HG03469 (cell line): ENCODE measurements around the gene HS6ST3.
"Not testable (repeated sequence)": the region's sequence is repeated elsewhere in the genome, so short reads cannot be mapped to it uniquely, and the experiment has no call there.

Source experiments
- ATAC-seq: cut with Tn5 transposase; IDR thresholded peaks from one replicate; pipeline ENCODE4 v1.9.1; 2021; ENCODE audit warnings: mild to moderate bottlenecking, moderate library complexity, moderate number of reproducible peaks; ENCODE audit not compliant: unreplicated experiment

HS6ST3 gene

GRCh38 chr13:96091164-96092117 lies 1.5 kb downstream of the HS6ST3 start:
- ATAC-seq: no peak

DNA sequence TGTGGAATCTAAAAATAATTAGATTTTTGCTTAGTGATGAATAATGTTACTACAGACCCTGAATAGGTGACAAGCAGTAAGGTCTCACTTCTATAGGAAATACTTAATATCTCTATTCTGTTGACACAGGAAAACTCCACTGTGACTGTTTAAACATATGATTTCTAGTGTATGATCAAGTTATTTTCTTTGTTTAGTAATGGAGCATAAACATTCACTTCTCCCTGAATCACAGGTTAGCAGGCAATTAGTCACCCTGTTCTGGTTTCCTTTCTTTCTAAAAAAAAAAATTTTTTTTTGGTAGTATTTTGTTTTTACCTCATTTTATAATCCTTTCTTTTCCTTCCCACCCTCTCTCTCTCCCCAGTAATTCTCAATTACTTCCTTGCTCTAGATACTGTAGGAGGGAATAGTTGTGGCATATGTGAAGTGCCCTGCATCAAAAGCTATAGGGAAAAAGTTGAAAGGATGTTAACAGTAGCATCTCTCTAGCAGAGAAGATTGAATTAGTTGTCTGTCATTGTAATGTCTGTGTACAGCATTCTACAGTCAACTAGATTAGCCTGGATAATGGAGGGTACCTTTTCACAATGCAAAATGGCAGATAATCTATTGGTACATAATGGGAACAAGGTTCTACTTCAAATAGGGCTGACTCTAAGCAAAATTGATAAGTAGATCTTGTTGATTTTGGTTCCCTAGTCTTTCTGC lies 3.5 kb downstream of the HS6ST3 start:
- ATAC-seq: no peak

DNA sequence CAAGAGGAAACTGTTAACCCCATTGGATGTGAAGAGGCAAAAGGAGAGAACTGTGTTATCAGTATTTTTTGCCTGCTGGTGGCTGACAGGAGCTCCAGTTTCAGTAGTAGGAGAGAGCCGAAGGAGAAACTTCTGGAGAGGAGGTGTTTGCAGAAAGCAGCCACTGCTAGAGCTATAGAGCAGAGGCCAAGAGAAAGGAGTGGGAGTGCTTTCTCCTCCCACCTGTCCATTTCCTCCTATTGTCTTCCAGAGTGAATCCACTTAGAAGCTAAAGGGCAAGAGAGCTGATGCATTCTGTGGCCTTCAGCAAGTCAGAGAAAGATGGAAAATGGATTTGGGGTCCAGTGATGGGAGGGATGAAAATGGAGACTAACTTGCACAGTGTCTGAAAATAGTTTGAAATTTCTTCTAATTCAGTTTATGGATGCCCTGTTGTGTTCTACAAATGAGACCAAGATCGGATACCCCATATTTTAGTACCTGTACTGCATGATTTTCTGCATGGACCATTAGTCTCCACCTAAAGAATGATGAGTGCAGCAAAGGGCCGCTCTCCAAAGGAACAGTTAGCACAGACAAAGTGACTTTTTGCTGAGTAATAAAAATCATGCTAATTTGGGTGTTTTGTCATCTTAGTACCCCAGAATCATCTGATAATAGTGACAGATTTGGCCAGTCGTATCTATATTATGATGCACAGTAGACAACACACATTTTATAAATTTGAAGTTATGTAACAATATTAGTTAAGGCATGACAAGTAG lies 10.7 kb downstream of the HS6ST3 start:
- ATAC-seq: no peak

- ATAC-seq: no peak
Measured at GRCh38 chr13:96104516-96104915, 14.6 kb downstream of the HS6ST3 start.

DNA sequence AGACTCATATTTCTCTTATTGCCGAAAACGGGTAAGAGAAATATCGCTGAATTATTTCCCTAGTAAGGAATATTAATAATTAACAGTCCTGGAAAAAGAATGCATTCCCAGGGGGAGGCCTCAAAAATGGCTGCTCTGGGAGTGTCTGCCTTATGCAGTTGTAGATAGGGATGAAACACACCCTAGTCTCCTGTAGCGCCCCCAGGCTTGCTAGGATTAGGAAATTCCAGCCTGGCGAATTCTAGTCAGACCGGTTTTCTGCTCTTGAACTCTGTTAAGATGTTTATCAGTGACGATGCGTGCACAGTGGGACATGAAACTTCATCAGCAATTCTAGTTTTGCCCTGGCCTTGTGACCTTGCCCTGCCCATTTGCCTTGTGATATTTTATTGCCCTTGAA lies 18.2 kb downstream of the HS6ST3 start:
- ATAC-seq: not testable (repeated sequence)

DNA sequence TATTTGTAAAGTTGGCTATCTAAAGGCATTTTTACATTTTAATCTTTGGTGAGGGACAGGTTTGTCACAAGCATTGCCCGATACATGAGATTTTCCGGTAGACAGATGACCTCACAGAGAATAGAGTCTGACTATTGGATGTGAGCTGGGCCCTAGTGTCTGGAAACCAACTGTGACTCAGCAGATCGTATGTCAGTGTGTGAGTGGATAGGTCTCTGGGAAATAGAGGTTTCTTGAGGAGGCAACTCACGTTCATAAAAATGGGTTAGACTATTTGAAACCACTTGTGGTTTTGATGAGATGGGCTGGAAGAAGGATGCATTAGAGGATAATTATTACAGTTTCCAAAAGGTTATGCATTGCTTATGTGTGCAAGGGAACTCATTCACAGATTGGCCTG lies 19.2 kb downstream of the HS6ST3 start:
- no peak for ATAC-seq

- ATAC-seq: no peak
Measured at GRCh38 chr13:96112936-96113335, 23.0 kb downstream of the HS6ST3 start.

GRCh38 chr13:96115368-96115767 lies 25.5 kb downstream of the HS6ST3 start:
- not testable (repeated sequence) for ATAC-seq

DNA sequence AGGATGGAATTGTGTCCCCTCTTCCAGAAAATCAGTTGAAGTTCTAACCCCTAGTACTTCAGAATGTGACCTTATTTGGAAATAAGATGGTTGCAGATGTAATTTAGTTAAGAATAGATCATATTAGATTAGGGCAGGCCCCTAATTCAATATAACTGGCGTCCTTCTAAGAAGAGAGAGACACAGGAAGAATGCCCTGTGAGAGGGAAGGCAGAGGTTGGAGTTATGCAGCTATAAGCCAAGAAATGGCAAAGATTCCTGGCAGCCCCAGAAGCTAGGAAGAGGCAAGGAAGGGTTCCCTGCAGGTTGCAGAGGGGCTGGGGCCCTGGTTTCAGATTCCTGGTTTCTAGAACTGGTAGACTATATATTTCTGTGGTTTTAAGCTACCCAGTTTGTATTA lies 30.0 kb downstream of the HS6ST3 start:
- no peak for ATAC-seq

DNA sequence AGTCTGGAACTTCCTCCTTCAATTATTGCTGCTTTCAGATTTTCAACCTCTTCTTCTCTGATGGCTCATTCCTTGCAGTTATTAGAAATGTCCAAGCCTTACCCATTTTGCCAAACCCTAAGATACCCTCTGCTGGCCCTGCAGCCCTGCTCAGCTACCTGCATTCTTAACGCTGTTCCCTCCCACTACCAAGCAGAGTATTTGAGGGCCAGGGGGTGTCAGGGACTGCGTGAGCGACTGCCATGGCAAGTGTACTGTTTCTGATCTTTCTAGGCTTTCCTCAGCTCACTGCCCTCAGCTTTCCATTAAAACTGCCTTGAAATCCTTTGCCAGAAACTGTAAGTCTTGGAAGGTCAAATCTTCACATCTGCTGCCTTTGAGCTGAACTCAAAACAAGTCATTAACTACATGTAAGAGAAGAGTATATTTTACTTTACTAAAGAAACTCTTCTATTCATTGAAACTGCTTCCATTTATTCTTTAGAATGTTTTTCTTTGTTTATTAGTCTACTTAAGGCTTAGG lies 41.0 kb downstream of the HS6ST3 start:
- ATAC-seq: no peak

DNA sequence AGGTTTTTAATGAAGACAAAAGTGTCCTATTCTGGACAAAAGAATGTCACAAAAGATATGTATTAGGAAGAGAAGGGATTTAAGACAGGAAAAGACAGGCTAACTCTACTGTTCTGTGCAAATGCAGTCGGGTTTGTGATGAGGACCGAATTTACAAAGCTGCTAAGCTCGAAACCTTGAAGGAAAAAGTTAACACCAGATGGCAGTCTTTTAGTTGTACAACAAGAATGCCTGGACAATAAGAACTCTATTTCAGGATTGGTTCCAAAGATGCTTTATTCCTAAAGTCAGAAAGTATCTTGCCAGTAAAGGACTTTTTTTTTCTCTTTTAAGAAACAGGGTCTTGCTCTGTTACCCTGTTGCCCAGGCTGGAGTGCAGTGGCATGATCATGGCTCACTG lies 51.1 kb downstream of the HS6ST3 start:
- no peak for ATAC-seq

DNA sequence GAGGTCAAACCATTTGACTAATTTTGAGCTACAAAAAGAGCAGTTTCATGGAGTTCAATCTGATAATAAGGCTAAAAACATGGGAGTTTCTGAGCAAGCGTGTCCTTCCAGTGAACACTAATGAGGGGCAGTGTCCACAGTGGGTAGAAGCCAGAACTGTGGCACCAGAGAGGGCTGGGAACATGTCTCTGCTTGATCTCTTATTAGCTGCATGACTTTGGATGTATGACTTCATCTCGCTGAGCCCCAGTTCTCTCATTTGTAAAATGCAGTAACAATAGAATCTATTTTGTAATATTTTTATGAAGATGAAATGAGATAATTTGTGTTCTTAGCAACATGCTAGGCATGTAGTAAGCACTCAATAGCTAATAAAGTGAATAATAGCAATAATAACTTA lies 69.8 kb downstream of the HS6ST3 start:
- ATAC-seq: no peak

DNA sequence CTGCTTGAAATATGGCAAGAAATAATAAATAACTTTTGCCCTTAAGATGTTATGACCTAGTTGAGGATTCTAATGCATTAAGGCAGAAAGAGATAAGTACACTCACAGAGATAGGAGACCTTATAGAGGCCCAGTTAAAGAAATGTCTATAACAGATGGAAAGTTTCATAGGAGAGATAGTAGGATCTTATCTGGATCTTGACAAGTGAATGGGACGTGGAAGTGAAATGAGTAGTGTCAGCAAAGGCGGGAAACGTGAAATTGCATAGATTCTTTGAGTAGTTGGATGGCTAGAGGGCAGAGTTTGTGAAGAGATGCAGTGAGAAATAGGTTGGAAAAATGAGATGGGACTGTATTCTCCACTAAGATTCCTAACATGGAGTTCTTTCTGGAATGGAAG lies 71.2 kb downstream of the HS6ST3 start:
- no peak for ATAC-seq

DNA sequence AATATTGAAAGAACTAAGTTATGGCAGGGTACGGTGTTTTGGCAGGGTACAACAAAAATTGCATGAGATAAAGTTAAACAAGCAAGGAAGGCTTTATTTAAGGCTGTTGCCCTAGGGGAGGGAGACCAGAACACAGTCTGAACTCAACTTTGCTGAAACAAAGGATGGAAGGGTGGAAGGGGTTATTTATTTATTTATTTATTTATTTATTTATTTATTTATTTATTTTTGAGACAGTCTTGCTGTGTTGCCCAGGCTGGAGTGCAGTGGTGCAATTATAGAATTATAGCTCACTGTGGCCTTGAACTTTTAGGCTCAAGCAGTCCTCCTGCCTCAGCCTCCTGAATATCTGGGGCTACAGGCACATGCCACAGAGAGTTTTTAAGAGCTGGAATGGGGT lies 75.9 kb downstream of the HS6ST3 start:
- no peak for ATAC-seq

DNA sequence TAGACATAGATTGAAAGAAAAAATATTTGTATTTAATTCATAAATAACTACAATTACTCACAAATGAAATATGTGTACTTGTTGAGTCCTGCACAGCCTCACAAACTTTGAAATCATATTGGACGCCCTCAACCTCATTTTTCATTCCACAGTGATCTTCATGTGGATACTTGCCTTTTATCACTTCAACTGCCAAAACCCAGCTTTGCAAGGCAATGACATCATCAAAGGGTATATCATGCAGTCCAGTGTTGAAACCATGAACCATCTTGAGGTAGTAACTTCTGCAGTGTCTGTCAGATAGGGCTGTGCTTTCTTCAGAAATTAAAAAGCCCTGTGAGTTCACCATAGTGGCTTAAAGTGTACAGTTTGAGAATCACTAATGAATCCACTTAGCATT lies 82.2 kb downstream of the HS6ST3 start:
- no peak for ATAC-seq

DNA sequence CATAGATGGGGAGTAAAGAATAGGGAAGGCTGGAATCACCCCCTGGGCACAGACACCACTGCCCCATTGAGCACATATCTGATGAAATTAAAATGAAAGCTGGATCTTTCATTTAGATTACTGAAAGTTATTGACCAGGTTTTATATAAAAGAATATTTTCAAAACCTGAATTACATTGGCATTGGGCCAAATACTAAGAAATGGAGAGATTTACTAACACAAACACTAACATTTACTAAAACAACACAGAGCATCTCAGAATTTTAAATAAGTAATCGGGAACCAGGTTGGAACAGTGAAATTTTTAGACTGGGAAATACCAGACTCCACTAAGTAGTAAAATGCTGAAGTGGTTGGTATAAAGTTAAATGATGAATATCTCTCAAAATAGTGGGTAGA lies 88.9 kb downstream of the HS6ST3 start:
- ATAC-seq: no peak

DNA sequence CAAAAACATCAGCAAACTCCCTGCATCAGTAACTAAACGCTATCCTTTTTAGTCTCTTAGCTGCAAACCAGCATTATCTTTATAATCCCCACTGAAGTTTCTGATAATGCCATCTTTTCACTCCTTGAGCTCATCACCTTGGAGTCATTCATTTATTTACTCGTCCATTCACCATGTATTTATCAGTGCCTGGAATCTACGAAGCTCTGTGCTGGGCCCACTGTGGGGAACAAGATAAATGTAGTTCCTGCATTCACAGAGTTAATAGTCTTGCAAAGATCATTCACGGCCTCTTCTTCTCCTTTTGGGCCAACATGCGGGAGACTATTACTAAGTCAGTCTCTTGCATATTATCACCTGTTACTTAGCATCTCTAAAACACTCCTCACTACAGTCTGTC lies 89.4 kb downstream of the HS6ST3 start:
- ATAC-seq: no peak

DNA sequence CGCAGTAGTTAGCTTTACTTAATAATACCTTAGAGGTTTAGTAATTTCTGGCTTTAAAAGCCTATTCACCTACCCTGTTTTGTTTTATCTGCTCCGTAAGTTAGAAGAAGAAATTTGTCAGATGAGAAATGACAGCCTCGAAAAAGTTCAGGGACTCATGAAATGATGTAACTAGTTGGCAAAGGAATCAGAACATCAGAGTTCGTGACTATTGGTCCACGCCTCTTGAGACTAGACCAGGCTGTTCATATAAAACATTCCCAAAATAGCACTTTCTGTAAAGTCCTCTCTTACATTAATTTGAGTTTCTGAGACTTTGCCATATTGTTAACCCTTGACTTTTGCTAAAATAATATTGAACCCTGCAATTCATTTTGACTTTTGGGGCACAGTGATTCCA lies 92.0 kb downstream of the HS6ST3 start:
- no peak for ATAC-seq

GRCh38 chr13:96185818-96186217 lies 95.9 kb downstream of the HS6ST3 start:
- no peak for ATAC-seq

GRCh38 chr13:96191367-96191766 lies 101.5 kb downstream of the HS6ST3 start:
- no peak for ATAC-seq

- ATAC-seq: no peak
Measured at GRCh38 chr13:96193728-96194310, 103.9 kb downstream of the HS6ST3 start.
